Coronary artery (tissue), 2 donors: ENCODE data around the gene MCOLN3.
"Not testable (repeated sequence)": the region's sequence is repeated elsewhere in the genome, so short reads cannot be mapped to it uniquely, and the experiment has no call there.

Experiments used
- DNase-seq: peaks from one replicate; pipeline ENCODE4 v3.0.0-alpha.2; 2017; ENCODE audit warnings: low spot score
- H3K27ac ChIP-seq, 2 donors: fragments of 200-600 bp; sonication (generic); one replicate each; pipeline ENCODE4 v1.5.1; 2016 to 2019
- H3K4me3 ChIP-seq: fragments of 200-600 bp; sonication (generic); 2 replicates; pipeline ENCODE4 v1.5.1; 2016; ENCODE audit warnings: mild to moderate bottlenecking, moderate library complexity
- TF ChIP-seq, protein P1 (sequence below): fragments of 200-600 bp; sonication (generic); IDR thresholded peaks from one replicate; pipeline ENCODE4 v1.5.1; 2019; ENCODE audit warnings: antibody characterized with exemption

MCOLN3 gene

DNA sequence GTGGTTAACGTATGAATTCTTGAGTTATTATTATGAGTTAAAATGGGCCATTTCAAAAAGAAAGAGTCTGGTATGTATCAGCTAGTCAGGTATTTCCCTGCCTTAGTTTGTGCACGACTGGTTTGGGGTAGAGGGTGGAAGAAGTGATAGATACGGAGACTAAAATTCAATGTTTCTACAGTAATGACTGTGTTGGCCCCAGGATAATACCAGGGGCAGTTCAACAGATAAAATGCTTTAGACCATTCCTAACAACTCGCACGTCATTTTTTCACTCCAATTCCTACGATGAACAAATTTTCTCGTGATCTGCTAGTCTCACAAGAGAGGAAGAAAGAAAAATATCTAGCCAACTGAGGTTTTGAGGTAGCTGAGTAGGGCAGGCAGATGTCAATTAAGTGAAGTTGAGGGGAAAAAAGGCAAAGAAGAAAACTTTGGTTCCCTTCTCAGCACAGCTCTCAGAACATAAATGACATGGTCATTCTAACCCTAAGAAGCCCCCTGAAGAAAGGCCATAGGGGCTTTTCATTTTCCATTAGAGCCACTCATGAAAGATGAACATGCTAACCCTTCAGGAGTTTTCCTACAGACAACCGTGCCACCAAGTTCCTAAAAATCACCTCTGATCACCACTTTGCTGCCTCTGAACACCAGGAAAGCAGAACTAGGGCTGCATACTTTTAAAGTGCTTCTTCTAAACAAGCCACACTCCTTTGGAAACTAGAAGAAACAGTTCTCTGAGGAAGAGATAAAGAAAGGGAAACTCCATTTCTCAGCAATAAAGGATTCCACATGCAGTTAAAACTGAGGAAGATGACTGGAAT lies 57.0 kb downstream of the MCOLN3 start:
- no peak overlapping the region for H3K4me3 ChIP-seq
- H3K27ac ChIP-seq, result no peak overlapping the region
- DNase-seq, result no peak
- TF ChIP-seq, protein P1, sequence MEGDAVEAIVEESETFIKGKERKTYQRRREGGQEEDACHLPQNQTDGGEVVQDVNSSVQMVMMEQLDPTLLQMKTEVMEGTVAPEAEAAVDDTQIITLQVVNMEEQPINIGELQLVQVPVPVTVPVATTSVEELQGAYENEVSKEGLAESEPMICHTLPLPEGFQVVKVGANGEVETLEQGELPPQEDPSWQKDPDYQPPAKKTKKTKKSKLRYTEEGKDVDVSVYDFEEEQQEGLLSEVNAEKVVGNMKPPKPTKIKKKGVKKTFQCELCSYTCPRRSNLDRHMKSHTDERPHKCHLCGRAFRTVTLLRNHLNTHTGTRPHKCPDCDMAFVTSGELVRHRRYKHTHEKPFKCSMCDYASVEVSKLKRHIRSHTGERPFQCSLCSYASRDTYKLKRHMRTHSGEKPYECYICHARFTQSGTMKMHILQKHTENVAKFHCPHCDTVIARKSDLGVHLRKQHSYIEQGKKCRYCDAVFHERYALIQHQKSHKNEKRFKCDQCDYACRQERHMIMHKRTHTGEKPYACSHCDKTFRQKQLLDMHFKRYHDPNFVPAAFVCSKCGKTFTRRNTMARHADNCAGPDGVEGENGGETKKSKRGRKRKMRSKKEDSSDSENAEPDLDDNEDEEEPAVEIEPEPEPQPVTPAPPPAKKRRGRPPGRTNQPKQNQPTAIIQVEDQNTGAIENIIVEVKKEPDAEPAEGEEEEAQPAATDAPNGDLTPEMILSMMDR, result no peak

GRCh38 chr1:84988588-84988987 lies 59.7 kb downstream of the MCOLN3 start:
- Histone ChIP-seq H3K27ac (no peak overlapping the region), H3K4me3 (no peak overlapping the region)
- TF ChIP-seq, protein P1, result no peak
- DNase-seq, result no peak

DNA sequence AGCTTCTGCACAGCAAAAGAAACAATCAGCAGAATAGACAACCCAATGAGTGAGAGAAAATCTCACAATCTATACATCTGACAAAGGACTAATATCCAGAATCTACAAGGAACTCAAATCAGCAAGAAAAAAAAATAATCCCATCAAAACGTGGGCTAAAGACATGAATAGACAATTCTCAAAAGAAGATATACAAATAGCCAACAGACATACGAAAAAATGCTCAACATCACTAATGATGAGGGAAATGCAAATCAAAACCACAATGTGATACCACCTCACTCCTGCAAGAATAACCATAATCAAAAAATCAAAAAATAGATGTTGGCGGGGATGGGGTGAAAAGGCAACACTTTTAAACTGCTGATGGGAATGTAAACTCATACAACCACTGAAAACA lies 61.7 kb downstream of the MCOLN3 start:
- H3K27ac ChIP-seq, DNase-seq, H3K4me3 ChIP-seq: not testable (repeated sequence)

- Histone ChIP-seq H3K4me3 (no peak overlapping the region), H3K27ac (no peak overlapping the region)
- no peak for DNase-seq
- TF ChIP-seq, protein P1, result no peak
Measured at GRCh38 chr1:84985365-84985764, 62.9 kb downstream of the MCOLN3 start.

- DNase-seq, result no peak
- H3K27ac ChIP-seq, result no peak overlapping the region
Measured at GRCh38 chr1:84982395-84982794, 65.9 kb downstream of the MCOLN3 start.

GRCh38 chr1:84975035-84975434 lies 73.3 kb downstream of the MCOLN3 start:
- TF ChIP-seq, protein P1, result no peak
- Histone ChIP-seq H3K4me3 (no peak overlapping the region), H3K27ac (no peak overlapping the region)
- no peak for DNase-seq

More at GRCh38 chr1:84982395-84982794, 65.9 kb downstream of the MCOLN3 start:
- TF ChIP-seq, protein P1, result no peak
- no peak overlapping the region for H3K4me3 ChIP-seq

GRCh38 chr1:84973498-84974334 lies 74.6 kb downstream of the MCOLN3 start:
- DNase-seq, result no peak
- TF ChIP-seq, protein P1, result no peak

More at GRCh38 chr1:84973498-84974334, 74.6 kb downstream of the MCOLN3 start:
- Histone ChIP-seq H3K27ac (no peak overlapping the region), H3K4me3 (no peak overlapping the region)
